Fibroblast of lung (primary cell): ENCODE results near the gene BACH1.

Source experiments
- EZH2 ChIP-seq: IDR thresholded peaks from 2 replicates; pipeline ENCODE4 v1.5.1; 2012; ENCODE audit warnings: low read length, control low read depth, mild to moderate bottlenecking; ENCODE audit errors: missing control alignments
- TF ChIP-seq, protein P1 (sequence below), 2 donors: IDR thresholded peaks in 1 of 2; conservative IDR thresholded peaks in 1 of 2; 1 replicate in 1 of 2; 2 replicates in 1 of 2; pipeline ENCODE4 v1.5.1; 2011 to 2012; ENCODE audit warnings: low read length in 2 of 2, control low read depth in 1 of 2, inconsistent platforms in 1 of 2, low read depth in 1 of 2, mild to moderate bottlenecking in 1 of 2

DNA sequence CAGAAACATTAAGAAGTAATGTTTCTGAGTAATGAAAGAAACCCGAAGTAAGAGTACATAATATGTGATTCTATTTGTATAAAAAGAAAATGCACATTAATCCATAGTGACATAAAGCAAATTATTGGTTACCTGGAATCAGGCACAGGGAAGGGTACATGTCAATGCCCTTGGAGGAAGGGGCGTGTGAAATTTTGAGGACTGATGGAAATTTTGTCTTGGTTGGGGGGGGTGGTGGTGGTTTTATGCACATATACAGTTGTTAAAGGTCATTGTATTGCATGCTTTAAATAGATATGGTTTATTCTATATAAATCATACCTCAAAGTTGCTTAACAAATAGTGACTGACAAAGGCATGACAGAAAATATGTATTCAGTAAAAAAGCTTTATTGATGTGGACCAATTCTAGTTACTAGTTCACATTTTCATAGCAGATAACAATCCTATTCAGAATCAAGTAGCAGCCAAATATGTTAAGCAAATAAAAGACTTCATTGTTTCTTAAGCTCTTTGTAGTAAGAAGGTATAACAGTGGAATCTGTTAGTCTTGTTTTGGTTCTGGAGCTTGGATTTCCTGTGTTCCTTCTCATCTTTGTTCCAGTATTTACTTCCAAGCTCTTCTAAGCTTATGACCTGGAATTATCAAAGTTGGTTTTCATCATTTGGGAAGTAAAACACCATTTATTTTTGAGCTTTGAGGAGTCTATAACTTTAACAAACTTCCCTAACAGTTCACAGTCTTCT, 15.1 kb downstream of the BACH1 start:
- TF ChIP-seq, protein P1, sequence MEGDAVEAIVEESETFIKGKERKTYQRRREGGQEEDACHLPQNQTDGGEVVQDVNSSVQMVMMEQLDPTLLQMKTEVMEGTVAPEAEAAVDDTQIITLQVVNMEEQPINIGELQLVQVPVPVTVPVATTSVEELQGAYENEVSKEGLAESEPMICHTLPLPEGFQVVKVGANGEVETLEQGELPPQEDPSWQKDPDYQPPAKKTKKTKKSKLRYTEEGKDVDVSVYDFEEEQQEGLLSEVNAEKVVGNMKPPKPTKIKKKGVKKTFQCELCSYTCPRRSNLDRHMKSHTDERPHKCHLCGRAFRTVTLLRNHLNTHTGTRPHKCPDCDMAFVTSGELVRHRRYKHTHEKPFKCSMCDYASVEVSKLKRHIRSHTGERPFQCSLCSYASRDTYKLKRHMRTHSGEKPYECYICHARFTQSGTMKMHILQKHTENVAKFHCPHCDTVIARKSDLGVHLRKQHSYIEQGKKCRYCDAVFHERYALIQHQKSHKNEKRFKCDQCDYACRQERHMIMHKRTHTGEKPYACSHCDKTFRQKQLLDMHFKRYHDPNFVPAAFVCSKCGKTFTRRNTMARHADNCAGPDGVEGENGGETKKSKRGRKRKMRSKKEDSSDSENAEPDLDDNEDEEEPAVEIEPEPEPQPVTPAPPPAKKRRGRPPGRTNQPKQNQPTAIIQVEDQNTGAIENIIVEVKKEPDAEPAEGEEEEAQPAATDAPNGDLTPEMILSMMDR (conservative IDR thresholded peaks at IDR 0.05 in 1 of 2, IDR thresholded peaks at IDR 0.05 in 1 of 2; ENCODE audit: low read depth in 1 of 2, low read length in 2 of 2): no peak
- no peak for TF ChIP-seq EZH2
